Measurements from ENCODE around the gene SPTBN5.

GRCh38 chr15:41853831-41854230, 40.0 kb downstream of the SPTBN5 start:
- TF ChIP-seq CTCF (conservative IDR thresholded peaks at IDR 0.05 in 1 of 2, IDR thresholded peaks at IDR 0.05 in 1 of 2; ENCODE audit: extremely low read depth in 1 of 2, insufficient read depth in 1 of 2, low read depth in 1 of 2, low read length in 2 of 2) (no peak), EZH2 (IDR thresholded peaks at IDR 0.05; ENCODE audit: borderline replicate concordance, low read length) (no peak)
